HG02623 (cell line): ENCODE data around the gene BMPR1A.

Experiments used
- ATAC-seq: cut with Tn5 transposase; IDR thresholded peaks from one replicate; pipeline ENCODE4 v1.9.1; 2021; ENCODE audit warnings: moderate library complexity; ENCODE audit not compliant: unreplicated experiment

The BMPR1A gene

GRCh38 chr10:86756511-86757112, at the start of gene BMPR1A:
BMPR1A (plus strand) TSS chr10:86756619; CDS start chr10:86876019, 119,400 bp downstream.
- peak; percentile 19 for ATAC-seq

DNA sequence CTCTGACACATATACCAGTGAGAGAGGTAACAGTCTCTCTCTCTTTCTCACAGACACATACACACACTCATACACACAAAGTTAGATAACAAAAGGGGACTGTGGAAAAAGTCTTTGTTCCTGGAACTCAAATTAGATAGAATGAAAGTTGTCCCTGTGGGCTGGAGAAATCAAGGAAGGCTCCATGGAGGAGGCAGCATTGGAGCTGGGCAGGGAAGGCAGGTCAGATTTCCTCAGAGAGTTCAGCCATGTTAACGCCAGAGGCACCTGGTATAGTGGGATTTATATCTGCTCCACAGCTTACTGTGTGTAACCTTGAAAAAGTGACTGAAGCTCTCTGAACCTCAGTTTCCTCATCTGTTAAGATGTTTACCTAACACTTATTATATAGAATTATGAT, 49.4 kb upstream of the BMPR1A start:
- no peak for ATAC-seq

DNA sequence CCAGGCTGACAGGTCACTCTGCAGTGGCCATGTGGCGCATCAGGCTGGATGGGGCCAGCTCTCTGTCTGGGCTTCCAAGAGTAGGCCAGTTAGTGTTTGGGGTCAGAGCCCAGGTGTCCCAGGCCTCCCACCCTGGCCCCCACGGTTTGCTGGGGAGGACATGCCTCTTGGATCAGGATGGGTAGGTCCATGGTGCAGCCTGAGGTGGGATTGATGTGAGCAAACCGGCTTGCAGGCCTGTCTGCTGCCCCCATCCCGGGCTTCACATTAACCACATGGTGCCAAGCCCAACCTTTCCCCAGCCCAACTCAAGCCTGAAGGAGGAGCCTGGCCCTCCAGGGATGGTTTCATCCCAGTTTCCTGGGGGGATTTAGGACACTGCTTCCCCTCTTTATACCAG, 48.9 kb upstream of the BMPR1A start:
- ATAC-seq, result no peak

GRCh38 chr10:86708068-86708782, 48.2 kb upstream of the BMPR1A start:
- no peak for ATAC-seq

GRCh38 chr10:86708783-86709380, 47.5 kb upstream of the BMPR1A start:
- ATAC-seq, result no peak

GRCh38 chr10:86709396-86710185, 46.8 kb upstream of the BMPR1A start:
- ATAC-seq, result no peak

GRCh38 chr10:86710987-86711512, 45.4 kb upstream of the BMPR1A start:
- ATAC-seq, result peak; percentile 81

DNA sequence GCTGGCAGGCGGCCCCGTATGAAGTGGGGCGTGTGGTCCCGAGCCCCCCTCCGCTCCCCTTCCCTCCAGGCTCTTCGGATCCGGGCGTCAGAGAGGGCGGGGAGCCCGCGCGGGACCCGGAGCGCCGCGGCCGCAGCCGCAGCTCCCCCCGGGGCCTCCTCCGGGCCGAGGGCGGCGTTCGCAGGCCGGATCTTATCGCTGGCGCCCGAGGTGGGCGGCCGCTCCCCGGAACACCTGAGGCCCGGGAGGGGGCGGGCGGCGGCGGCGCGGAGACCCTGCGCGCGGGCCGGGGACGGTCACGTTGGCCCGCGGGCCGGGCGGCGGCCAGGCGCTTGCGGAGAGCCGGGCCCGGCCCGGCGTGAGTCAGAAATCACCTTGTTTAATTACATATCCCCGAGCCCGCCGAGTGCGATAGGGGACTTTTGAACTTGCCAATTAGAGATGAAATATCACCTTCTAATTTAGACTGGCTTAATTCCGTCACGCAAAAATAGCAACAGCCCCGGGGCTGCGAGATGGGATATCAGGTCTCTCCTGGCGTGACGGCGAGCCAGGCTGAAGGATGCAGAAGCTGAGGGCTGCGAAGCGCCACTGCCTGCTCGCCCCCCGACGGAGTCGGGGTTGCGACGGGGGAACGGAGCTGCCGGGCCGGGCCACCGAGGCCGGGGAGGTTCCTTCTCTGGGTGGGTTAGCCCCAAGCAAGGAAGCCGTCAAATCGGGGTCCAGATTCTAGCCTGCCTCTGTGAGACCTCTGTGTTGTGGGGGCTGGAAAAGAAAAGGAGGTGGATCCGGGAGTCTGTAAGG, 44.7 kb upstream of the BMPR1A start:
- ATAC-seq, result peak; percentile 42

DNA sequence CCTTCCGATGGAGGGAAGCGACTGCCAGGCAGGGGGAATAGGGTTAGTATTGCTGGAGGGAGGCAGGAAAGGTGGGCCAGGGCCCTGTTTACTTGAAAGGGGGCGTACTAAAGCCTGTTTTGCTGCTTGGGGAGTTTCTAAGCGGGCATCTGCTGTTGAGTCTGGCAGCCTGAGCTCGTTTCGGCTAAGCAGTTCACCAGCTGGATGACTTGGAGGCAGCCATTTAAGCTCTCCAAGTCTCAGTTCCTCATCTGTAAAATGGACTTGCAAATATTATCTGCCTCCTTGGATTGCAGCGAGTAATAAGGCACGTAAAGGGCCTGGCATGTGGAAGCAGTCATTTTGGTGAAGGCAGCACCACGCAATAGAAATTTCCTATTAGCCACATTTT, 44.1 kb upstream of the BMPR1A start:
- ATAC-seq, result peak; percentile 11

DNA sequence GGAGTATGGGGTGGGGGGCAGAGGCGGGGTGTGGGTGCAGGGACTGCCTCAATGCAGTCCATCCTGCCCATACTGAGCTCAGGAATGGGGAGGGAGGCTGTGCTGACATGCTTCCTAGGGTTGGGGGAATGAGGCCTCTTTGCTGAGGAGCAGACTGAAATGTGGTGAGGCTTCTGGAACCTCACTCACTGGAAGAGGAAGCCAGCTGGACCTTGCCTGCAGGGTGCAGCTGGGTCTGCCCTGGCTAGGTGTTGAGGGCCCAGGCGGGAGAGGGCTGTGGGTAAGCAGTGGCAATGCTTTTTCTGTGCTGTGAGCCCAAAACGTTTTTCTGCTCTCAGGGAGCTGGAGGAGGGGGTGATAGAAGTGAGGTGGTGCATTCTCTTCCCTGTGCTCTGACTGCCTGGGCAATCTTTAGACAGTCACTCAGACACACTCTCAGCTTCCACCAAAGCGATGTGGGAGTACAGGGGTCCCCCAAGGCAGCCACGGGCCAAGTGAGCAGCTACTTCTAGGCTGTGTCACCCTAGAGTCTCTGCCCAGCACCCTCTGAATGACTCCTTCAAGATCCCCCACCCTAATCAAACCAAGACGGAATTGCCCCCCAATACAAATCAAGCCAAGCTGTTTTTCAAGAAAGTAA, 41.1 kb upstream of the BMPR1A start:
- no peak for ATAC-seq

GRCh38 chr10:86715836-86716235, 40.6 kb upstream of the BMPR1A start:
- no peak for ATAC-seq

DNA sequence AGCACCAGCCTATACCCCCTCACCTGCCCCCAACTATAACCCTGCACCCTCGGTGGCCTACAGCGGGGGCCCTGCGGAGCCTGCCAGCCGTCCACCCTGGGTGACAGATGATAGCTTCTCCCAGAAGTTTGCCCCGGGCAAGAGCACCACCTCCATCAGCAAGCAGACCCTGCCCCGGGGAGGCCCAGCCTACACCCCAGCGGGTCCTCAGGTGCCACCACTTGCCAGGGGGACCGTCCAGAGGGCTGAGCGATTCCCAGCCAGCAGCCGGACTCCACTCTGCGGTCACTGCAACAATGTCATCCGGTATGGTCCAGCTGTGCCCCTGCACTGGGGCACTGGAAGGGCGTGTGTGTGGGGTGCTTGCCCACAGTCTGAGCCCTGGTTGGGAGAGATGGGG, 40.0 kb upstream of the BMPR1A start:
- no peak for ATAC-seq

DNA sequence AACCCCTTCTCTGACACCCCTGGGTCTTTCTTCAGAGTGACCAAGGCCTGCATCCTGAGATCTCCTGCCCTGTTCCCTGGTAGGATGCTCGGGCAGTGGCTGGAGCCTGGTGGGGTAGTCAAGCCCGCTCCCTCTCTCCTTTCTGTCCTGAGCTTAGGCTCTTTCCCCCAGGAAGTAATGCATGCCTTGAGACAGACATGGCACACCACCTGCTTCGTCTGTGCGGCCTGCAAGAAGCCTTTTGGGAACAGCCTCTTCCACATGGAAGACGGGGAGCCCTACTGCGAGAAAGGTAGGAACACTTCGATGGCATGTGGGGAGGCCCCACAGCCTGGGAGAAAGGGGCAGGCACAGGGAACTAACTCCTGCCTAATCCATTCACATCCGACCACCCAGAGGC, 37.9 kb upstream of the BMPR1A start:
- no peak for ATAC-seq

DNA sequence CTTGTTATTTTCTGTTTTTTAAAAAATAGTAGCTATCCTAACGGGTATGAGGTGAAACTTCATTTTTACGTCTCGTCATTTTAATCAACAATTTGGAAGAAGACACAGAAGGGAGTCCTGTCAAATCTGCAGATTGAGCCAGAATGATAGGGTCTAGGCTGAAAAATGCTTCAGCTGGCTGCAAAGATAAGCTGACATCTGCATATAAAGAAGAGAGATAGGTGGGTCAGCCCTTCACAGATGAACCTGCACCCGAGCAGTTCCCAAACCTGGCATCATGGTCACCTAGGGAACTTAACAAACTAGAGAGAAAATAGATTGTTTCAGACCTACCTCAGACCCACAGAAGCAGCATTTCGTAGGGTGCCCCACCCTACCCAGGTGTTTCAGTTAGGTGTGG, 35.2 kb upstream of the BMPR1A start:
- no peak for ATAC-seq

DNA sequence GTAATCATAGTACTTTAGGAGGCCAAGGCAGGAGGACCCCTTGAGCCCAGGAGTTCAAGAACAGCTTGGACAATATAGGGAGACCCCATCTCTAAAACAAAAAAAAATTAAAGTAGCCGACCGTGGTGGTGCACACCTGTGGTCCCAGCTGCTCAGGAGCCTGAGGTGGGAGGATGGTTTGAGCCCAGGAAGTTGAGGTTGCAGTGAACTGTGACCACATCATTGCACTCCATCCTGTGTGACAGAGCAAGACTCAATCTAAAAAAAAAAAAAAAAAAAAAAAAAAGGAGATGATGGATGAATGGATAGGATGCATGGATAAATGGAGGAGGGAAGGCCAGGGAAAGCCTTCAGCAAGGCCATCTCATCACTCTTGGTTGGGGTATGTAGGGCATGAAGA, 33.4 kb upstream of the BMPR1A start:
- no peak for ATAC-seq

GRCh38 chr10:86724445-86724844, 32.0 kb upstream of the BMPR1A start:
- no peak for ATAC-seq

DNA sequence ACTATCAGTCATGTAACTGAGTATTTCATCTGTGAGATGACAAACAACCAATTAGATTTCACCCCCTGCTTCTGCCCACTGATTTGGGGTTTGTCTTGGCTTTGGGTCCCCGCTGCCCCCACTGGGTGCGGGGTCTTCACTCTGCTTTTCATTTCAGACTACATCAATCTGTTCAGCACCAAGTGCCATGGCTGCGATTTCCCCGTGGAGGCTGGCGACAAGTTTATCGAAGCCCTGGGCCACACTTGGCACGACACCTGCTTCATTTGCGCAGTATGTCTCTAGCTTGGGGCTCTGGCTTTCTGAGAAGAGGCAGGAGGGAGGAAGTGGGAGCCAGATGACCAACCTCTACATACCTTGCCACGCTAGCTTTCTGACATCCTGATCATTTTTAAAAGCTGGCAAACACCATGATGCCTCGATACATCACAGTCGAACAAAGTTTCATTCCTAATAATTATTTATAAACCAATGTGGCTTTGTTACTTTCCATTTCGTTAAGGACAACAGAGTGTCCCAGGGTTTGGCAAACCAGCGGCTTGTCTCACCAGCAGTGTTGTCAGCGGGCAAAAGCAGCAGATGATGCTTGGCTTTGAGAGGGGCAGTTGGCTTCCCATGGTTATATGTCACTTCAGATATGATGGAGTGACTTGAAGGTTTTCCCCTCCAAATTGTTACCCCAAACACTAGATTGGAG, 30.3 kb upstream of the BMPR1A start:
- ATAC-seq, result no peak

GRCh38 chr10:86726677-86726999, 29.8 kb upstream of the BMPR1A start:
- ATAC-seq, result no peak

DNA sequence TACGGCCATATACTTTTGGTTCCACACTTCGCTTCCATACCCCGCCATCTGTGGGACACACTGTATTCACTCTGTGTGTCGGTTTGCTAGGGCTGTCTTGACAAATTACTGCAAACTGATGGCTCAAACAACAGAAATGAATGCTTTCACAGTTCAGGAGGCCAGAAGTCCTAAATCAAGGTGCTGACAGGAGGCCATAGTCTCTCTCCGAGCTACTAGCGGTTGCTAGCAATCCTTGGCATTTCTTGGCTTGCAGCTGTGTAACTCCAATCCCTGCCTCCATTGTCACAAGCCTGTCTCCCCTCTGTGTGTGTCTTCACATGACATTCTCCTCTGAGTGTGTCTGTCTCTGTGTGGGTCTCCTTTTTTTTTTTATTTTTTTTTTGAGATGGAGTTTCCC, 28.9 kb upstream of the BMPR1A start:
- no peak for ATAC-seq

DNA sequence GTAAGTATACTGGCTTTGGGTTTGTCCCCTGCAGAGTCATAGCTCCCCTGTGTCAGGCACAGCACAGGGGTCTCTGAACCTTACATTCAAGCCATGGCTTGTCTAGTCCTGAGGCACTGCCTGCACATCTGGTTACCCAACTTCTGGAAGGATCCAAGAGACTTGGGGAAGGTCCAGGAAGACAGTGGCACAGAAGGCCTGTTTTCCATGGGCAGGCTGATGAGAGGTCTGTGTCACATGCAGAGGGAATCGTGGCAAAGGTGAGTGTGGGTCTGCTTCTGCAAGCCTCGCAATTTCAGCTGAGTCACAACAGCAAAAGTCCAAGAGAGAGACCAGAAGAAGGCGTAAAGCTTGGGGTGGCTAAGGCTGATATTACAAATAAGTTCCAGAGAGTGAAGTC, 28.4 kb upstream of the BMPR1A start:
- ATAC-seq, result no peak
